Suprapubic skin (tissue), 4 donors: Measurements from ENCODE around the gene KCNJ18. TPM values are rescaled to one million over a fixed set of nuclear protein-coding genes. Genes with fewer than 3 reads are reported as not detected.
"Not testable (repeated sequence)": the region's sequence is repeated elsewhere in the genome, so short reads cannot be mapped to it uniquely, and the experiment has no call there.

Experiments
- DNase-seq, 2 donors: peaks; one replicate each; pipeline ENCODE4 v3.0.0-alpha.2; 2019; ENCODE audit warnings: low spot score in 2 of 2
- H3K27ac ChIP-seq: fragments of 200-600 bp; sonication (generic); one replicate; pipeline ENCODE4 v1.5.1; 2019
- H3K27me3 ChIP-seq: fragments of 200-600 bp; sonication (generic); one replicate; pipeline ENCODE4 v1.5.1; 2019
- H3K36me3 ChIP-seq: fragments of 200-600 bp; sonication (generic); one replicate; pipeline ENCODE4 v1.5.1; 2019
- H3K4me1 ChIP-seq: fragments of 200-600 bp; sonication (generic); one replicate; pipeline ENCODE4 v1.5.1; 2019
- H3K4me3 ChIP-seq: fragments of 200-600 bp; sonication (generic); one replicate; pipeline ENCODE4 v1.5.1; 2019; ENCODE audit warnings: mild to moderate bottlenecking
- H3K9me3 ChIP-seq: fragments of 200-600 bp; sonication (generic); one replicate; pipeline ENCODE4 v1.5.1; 2019
- EP300 ChIP-seq: sonication (generic); formaldehyde crosslinking; IDR thresholded peaks from one replicate; pipeline ENCODE4 v1.6.1; 2017; ENCODE audit warnings: antibody characterized with exemption
- POLR2A ChIP-seq, 2 donors: fragments of 450-650 bp; IDR thresholded peaks; one replicate each; pipeline ENCODE4 v1.6.1; 2017; ENCODE audit warnings: antibody characterized with exemption in 2 of 2, mild to moderate bottlenecking in 2 of 2, moderate library complexity in 2 of 2
- POLR2AphosphoS5 ChIP-seq, 3 donors: sonication (generic); formaldehyde crosslinking; IDR thresholded peaks; one replicate each; pipeline ENCODE4 v1.6.1; 2017; ENCODE audit warnings: antibody characterized with exemption in 3 of 3
- WGBS: methylation state at CpG from one replicate; pipeline ENCODE4 v1.1.5; 2018; 5-methylcytosine and 5-hydroxymethylcytosine counted together
- total RNA-seq, 4 donors: library from RNA; depleted of rRNA; stranded (reverse); fragments of >200 nt; gene quantifications; one replicate each; pipeline ENCODE4 v1.1.0, GENCODE V29; 2016
- TF ChIP-seq, protein P1 (sequence below), 2 donors: fragments of 200-600 bp in 1 of 2; fragments of 450-650 bp in 1 of 2; sonication (generic) in 1 of 2; IDR thresholded peaks; one replicate each; pipeline ENCODE4 v1.5.1; 2016 to 2019; ENCODE audit warnings: antibody characterized with exemption in 2 of 2, mild to moderate bottlenecking in 1 of 2, moderate library complexity in 1 of 2

The KCNJ18 gene
- total RNA-seq, 4 donors from 2014 or later, result 2.3 to 32.9 (median 19.3) TPM

DNA sequence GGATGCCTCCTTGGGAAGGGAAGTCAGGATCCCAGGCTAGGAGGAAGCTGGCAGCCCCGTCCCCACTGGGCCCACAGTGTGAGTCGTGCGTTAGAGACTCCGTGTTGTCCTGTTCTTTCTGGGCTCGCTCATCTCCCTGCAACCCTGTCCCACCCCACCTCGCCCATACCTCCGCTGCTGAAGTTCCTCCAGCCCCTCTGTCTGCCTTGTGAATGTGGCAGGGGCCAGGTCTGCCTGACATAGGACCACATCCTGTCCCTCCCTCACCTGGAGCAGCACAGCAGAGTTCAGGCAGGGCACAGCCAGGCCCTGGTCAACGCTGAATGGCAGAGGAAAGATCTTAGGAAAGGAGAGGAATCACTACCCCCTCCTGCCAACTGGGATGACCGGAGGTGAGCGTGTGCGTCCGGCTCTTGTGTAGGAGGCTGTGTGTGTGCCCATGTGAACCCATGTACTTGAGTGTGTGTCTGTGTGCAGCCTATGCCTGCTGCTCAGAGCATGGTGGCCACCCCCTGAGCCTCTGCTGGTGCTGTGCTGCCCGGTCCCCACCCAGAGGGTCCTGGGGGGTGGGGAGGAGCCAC is 12.8 kb downstream of the KCNJ18 start:
- whole genome bisulfite sequencing, result 77% methylated on average over 13 of the region's 13 CpGs
- H3K27ac ChIP-seq, result no peak overlapping the region
- H3K9me3 ChIP-seq, result no peaks in the 10 kb centered on the region
- H3K4me3 ChIP-seq, result no peak overlapping the region
- H3K27me3 ChIP-seq, result no peaks in the 10 kb centered on the region
- no peaks in the 10 kb centered on the region for H3K4me1 ChIP-seq
- no peak for TF ChIP-seq POLR2AphosphoS5 (IDR thresholded peaks at IDR 0.05)
- no peak for TF ChIP-seq EP300
- TF ChIP-seq, protein P1, sequence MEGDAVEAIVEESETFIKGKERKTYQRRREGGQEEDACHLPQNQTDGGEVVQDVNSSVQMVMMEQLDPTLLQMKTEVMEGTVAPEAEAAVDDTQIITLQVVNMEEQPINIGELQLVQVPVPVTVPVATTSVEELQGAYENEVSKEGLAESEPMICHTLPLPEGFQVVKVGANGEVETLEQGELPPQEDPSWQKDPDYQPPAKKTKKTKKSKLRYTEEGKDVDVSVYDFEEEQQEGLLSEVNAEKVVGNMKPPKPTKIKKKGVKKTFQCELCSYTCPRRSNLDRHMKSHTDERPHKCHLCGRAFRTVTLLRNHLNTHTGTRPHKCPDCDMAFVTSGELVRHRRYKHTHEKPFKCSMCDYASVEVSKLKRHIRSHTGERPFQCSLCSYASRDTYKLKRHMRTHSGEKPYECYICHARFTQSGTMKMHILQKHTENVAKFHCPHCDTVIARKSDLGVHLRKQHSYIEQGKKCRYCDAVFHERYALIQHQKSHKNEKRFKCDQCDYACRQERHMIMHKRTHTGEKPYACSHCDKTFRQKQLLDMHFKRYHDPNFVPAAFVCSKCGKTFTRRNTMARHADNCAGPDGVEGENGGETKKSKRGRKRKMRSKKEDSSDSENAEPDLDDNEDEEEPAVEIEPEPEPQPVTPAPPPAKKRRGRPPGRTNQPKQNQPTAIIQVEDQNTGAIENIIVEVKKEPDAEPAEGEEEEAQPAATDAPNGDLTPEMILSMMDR (IDR thresholded peaks at IDR 0.05), result no peak
- no peak for TF ChIP-seq POLR2A (IDR thresholded peaks at IDR 0.05)
- peak in 1 of 2 donors; percentile 60 for DNase-seq
- no peaks in the 10 kb centered on the region for H3K36me3 ChIP-seq

DNA sequence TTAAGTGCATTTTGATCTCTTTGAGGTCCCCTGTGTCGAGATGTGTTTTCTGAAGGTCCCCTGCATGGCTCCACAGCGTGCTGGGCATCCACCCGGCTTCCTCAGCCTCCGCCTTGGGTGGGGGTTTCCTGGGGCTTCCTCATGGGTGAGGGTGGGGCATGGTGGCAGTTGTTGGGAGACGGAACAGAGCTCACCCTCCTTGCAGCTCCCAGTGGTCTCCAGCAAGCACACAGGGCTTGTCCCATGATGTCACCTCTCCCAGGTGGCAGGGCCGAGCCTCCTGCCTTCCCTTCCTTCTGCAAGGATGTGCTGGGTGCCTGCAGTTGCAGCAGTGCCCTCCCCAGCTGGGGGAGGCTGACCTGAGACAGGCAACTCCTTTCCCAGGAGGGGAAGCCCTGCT is 13.4 kb downstream of the KCNJ18 start:
- DNase-seq, H3K4me1 ChIP-seq, H3K9me3 ChIP-seq, H3K4me3 ChIP-seq, H3K36me3 ChIP-seq, H3K27me3 ChIP-seq, H3K27ac ChIP-seq: not testable (repeated sequence)
- 86% methylated on average over 4 of the region's 6 CpGs for WGBS

DNA sequence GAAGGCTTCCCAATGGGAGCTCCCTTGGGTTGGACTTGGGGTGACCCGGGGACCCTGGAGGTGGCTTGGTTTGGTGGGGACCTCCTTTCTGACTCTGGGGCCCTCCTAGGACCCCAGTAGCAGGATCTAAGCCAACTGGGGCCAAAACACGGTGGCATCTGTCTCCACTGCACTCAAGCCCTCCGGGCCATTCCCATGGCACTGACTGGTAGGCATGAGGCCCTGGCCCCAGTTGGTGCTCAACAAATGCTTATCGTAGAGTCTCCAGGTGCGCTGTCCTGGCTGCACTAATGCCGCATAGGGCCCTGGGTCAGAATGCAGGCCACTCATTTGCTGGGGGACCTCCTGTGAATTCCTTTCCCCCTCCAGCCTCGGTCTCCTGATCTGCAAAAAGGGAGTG is 14.2 kb downstream of the KCNJ18 start:
- not testable (repeated sequence) for H3K4me1 ChIP-seq, H3K36me3 ChIP-seq, H3K9me3 ChIP-seq, H3K4me3 ChIP-seq, H3K27me3 ChIP-seq, H3K27ac ChIP-seq, DNase-seq
- 39% methylated on average over 3 of the region's 7 CpGs for WGBS

DNA sequence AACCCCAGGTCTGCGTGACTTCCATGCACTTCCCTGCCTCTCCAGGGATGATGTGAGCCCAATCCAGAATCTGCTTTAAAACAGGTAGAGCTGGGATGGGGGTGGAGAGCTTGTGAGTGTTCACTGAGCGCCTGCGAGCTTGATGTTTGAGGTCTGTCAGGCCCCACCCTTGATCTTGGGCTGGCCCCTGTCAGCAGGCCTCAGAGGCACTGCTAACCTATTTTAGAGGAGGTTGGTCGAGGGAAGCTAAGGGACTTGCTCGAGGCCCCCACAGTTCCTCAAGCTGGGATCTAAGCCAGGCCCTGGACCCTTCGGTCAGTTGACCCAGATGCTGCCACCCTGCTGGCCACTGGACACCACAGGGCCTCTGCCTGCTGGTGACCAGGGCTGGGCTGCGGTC is 14.8 kb downstream of the KCNJ18 start:
- not testable (repeated sequence) for H3K9me3 ChIP-seq, H3K4me3 ChIP-seq, H3K36me3 ChIP-seq, H3K27me3 ChIP-seq, H3K27ac ChIP-seq, H3K4me1 ChIP-seq
- WGBS, result 78% methylated on average over 3 of the region's 7 CpGs
- peak in 1 of 2 donors; percentile 51 for DNase-seq

DNA sequence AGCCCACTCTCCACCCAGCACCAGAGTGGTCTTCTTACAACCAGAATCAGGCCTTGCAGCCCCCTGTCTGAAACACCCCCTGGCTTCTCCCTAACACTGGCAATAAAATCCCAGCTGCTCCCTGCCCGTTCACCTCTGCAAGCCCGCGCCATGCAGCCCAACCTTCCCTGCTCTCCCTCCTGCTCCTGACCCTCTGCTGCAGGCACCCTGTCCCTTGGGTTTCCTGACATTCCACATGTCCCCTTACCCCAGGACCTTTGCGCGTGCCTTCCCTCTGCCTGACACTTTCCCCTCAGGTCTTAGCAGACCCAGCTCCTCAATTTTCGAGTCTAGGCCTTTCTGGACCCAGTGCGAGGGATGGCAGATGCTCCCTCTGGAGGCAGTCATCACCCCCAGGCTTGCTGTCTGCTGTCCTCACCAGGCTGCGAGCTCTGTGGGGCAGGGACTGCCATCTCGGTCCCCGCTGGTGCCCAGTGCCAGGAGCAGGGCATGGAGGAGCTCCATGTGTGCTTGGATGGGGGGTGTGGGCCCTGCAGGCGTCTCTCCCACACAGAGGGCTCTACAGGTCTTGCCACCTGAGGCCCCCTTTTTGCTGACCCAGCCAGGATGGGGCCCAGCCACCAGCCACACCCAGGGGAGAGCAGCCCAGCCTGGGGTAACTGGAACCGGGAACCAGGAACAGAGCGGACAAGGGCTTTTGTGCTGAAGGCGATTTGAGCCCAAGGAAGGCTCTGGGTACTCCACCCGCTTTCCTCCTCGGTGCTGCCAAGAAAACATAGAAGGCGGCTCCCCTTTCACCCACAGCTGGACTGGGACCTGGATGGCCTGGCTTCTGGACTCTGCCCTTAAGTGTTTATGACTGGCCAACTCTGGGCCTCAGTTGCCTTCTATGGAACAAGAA is 15.6 kb downstream of the KCNJ18 start:
- H3K4me3 ChIP-seq, H3K9me3 ChIP-seq, H3K36me3 ChIP-seq, H3K4me1 ChIP-seq, H3K27ac ChIP-seq, H3K27me3 ChIP-seq: not testable (repeated sequence)
- WGBS, result 89% methylated on average over 10 of the region's 17 CpGs
- peak in 1 of 2 donors; percentile 55 for DNase-seq

DNA sequence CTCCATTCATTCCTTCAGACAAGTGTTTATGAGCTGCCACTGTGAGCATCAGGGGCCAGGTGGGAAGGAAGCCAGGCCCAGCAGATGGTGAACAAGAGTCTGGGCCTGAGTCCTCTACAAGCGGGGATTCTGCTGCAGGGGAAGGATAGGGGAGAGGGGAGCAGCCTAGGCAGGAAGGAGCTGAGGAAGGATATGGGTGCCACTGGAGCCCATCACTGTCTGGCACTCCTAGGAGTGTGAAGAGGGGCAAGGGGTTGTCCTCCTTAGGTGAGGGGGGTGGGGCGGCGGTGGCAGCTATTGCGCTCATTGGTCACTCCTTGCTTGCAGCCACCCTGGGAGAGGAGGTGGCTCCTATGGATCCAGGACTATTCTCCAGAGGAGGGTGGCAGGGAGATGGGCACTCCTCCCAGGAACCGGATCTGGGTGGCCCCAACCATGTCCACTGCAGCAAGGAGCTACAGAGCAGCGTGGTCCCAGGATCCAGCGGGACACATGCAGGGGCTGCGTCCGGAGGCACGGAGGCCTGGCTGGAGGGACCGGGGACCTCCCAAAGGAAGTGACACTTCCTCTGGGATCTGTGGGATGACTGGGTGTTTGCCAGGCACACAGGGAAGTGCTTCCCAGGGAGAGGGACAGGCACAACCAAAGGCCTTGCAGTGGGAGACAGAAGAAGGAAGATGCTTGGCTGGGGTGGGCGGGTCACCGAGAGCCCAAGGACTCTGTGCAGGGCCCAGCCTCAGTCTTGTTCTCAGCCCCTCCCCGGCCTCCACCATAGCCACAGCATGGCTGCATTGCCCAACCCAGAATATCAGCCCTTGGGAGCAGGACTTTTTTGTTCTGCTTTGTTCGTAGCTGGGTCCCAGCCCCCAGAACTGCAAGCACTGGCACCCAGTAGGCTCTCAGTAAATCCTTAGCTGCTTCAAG is 16.6 kb downstream of the KCNJ18 start:
- not testable (repeated sequence) for H3K4me3 ChIP-seq, H3K27ac ChIP-seq, H3K36me3 ChIP-seq, H3K27me3 ChIP-seq, H3K4me1 ChIP-seq, H3K9me3 ChIP-seq
- WGBS, result 60% methylated on average over 11 of the region's 15 CpGs
- peak in 1 of 2 donors; percentile 55 for DNase-seq

DNA sequence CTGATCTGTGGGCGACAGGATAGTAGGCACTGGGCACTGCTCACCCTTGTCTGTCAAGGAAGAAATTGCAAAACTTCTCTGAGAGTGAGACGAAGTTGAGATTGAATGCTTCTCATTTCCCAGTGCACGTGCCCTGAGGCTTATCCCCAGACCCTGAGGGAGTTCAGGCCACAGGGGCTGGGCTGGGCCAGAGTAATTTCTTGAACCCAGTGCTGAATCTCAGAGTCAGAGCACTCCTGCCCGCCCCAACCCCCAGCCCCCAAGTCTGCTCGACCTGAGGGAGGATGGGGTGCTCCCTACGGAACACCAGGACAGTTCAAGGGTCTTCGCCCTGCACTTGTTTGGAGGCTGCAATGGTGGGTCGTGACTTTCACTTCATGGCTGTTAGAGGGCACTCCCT is 17.7 kb downstream of the KCNJ18 start:
- 50% methylated on average over 3 of the region's 8 CpGs for WGBS
- H3K27ac ChIP-seq, H3K36me3 ChIP-seq, DNase-seq, H3K27me3 ChIP-seq, H3K9me3 ChIP-seq, H3K4me3 ChIP-seq, H3K4me1 ChIP-seq: not testable (repeated sequence)

DNA sequence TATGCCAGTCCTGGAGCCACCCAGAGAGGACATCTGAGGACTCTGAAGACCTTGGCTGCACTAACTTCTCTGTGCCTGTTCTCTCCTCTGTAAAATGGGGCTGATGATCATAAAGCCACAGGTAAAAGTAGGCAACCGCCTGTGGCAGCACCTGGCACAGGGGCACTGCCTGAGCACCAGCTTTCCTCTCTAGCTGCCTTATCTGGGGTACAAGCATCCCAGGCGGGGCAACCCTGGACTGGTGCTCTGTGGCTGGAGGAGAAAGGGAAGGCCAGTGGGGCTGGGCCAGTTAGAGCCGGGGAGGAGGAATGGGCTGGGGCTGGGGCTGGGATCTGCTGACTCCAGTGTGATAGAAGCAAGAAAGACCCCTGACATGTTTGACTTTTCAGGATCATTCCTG is 18.2 kb downstream of the KCNJ18 start:
- H3K27me3 ChIP-seq, H3K27ac ChIP-seq, H3K36me3 ChIP-seq, H3K4me3 ChIP-seq, H3K4me1 ChIP-seq, H3K9me3 ChIP-seq, DNase-seq: not testable (repeated sequence)
- 71% methylated on average over 1 of the region's 3 CpGs for WGBS
